ENCODE measurements around the gene CNN2. TPM values are rescaled to one million over a fixed set of nuclear protein-coding genes. Genes with fewer than 3 reads are reported as not detected.

The CNN2 gene
- total RNA-seq, 1 donor from 2014 or later: 189 TPM

GRCh38 chr19:1041835-1042685 is 15.7 kb downstream of the CNN2 start:
- no peak overlapping the region for H3K4me3 ChIP-seq (ENCODE audit: low read depth, low read length)
- peaks cover 11% of the 10 kb centered on the region for H3K36me3 ChIP-seq (ENCODE audit: control insufficient read depth, insufficient read depth, low read length)
- no peaks in the 10 kb centered on the region for H3K27me3 ChIP-seq (ENCODE audit: control insufficient read depth, insufficient read depth, low read length)
- no peak for FAIRE-seq
- DNase-seq (ENCODE audit: low read depth): no peak
- no peak for TF ChIP-seq CTCF (IDR thresholded peaks at IDR 0.05; ENCODE audit: insufficient read depth, low read length, severe bottlenecking)

GRCh38 chr19:1042689-1043511 is 16.5 kb downstream of the CNN2 start:
- Histone ChIP-seq H3K36me3 (ENCODE audit: control insufficient read depth, insufficient read depth, low read length) (peaks cover 9% of the 10 kb centered on the region), H3K27me3 (ENCODE audit: control insufficient read depth, insufficient read depth, low read length) (no peaks in the 10 kb centered on the region), H3K4me3 (ENCODE audit: low read depth, low read length) (no peak overlapping the region)
- no peak for TF ChIP-seq CTCF (IDR thresholded peaks at IDR 0.05; ENCODE audit: insufficient read depth, low read length, severe bottlenecking)
- DNase-seq (ENCODE audit: low read depth) (no peak), FAIRE-seq (no peak)

GRCh38 chr19:1045247-1045603 is 18.8 kb downstream of the CNN2 start:
- FAIRE-seq: no peak
- Histone ChIP-seq H3K4me3 (ENCODE audit: low read depth, low read length) (no peak overlapping the region), H3K36me3 (ENCODE audit: control insufficient read depth, insufficient read depth, low read length) (peaks cover 5% of the 10 kb centered on the region), H3K27me3 (ENCODE audit: control insufficient read depth, insufficient read depth, low read length) (no peaks in the 10 kb centered on the region)
- no peak for TF ChIP-seq CTCF (IDR thresholded peaks at IDR 0.05; ENCODE audit: insufficient read depth, low read length, severe bottlenecking)
- DNase-seq (ENCODE audit: low read depth): peak; percentile 13

- Histone ChIP-seq H3K4me3 (ENCODE audit: low read depth, low read length) (no peak overlapping the region), H3K36me3 (ENCODE audit: control insufficient read depth, insufficient read depth, low read length) (peaks cover 5% of the 10 kb centered on the region), H3K27me3 (ENCODE audit: control insufficient read depth, insufficient read depth, low read length) (no peaks in the 10 kb centered on the region)
- DNase-seq (ENCODE audit: low read depth) (no peak), FAIRE-seq (no peak)
- no peak for TF ChIP-seq CTCF (IDR thresholded peaks at IDR 0.05; ENCODE audit: insufficient read depth, low read length, severe bottlenecking)
Observed at GRCh38 chr19:1046117-1046626, 19.8 kb downstream of the CNN2 start.

GRCh38 chr19:1046836-1047695 is 20.7 kb downstream of the CNN2 start:
- H3K27me3 ChIP-seq (ENCODE audit: control insufficient read depth, insufficient read depth, low read length): no peaks in the 10 kb centered on the region
- FAIRE-seq (no peak), DNase-seq (ENCODE audit: low read depth) (no peak)
- no peak overlapping the region for H3K4me3 ChIP-seq (ENCODE audit: low read depth, low read length)
- no peak for TF ChIP-seq CTCF (IDR thresholded peaks at IDR 0.05; ENCODE audit: insufficient read depth, low read length, severe bottlenecking)
- H3K36me3 ChIP-seq (ENCODE audit: control insufficient read depth, insufficient read depth, low read length): peaks cover 5% of the 10 kb centered on the region

All from bronchial epithelial cell (primary cell).